ENCODE measurements around the gene MAML1.

Gene MAML1

GRCh38 chr5:179762781-179763176 lies 30.2 kb downstream of the MAML1 start:
- no peak overlapping the region for H3K4me3 ChIP-seq (ENCODE audit: control insufficient read depth, low read depth, low read length)
- TF ChIP-seq, protein P1, sequence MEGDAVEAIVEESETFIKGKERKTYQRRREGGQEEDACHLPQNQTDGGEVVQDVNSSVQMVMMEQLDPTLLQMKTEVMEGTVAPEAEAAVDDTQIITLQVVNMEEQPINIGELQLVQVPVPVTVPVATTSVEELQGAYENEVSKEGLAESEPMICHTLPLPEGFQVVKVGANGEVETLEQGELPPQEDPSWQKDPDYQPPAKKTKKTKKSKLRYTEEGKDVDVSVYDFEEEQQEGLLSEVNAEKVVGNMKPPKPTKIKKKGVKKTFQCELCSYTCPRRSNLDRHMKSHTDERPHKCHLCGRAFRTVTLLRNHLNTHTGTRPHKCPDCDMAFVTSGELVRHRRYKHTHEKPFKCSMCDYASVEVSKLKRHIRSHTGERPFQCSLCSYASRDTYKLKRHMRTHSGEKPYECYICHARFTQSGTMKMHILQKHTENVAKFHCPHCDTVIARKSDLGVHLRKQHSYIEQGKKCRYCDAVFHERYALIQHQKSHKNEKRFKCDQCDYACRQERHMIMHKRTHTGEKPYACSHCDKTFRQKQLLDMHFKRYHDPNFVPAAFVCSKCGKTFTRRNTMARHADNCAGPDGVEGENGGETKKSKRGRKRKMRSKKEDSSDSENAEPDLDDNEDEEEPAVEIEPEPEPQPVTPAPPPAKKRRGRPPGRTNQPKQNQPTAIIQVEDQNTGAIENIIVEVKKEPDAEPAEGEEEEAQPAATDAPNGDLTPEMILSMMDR (IDR thresholded peaks at IDR 0.05; ENCODE audit: control insufficient read depth, insufficient read depth, low read depth, low read length, missing control alignments) = no peak
- DNase-seq (ENCODE audit: low read depth) = no peak

- TF ChIP-seq, protein P1 (IDR thresholded peaks at IDR 0.05; ENCODE audit: control insufficient read depth, insufficient read depth, low read depth, low read length, missing control alignments) = peak; percentile 81
- no peak overlapping the region for H3K4me3 ChIP-seq (ENCODE audit: control insufficient read depth, low read depth, low read length)
- DNase-seq (ENCODE audit: low read depth) = peak; percentile 53
Observed at GRCh38 chr5:179763215-179763945, 30.8 kb downstream of the MAML1 start.

GRCh38 chr5:179764056-179764455 lies 31.4 kb downstream of the MAML1 start:
- no peak overlapping the region for H3K4me3 ChIP-seq (ENCODE audit: control insufficient read depth, low read depth, low read length)
- no peak for DNase-seq (ENCODE audit: low read depth)
- TF ChIP-seq, protein P1 (IDR thresholded peaks at IDR 0.05; ENCODE audit: control insufficient read depth, insufficient read depth, low read depth, low read length, missing control alignments) = no peak

DNA sequence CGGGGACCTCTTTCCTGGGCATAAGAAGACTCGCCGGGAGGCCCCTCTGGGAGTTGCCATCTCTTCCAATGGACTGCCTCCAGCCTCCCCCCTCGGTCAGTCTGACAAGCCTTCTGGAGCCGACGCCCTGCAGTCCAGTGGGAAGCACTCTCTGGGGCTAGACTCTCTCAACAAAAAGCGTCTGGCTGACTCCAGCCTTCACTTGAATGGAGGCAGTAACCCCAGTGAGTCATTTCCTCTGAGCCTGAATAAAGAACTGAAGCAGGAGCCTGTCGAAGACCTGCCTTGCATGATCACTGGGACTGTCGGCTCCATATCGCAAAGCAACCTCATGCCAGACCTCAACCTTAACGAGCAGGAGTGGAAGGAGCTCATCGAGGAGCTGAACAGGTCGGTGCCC lies 32.8 kb downstream of the MAML1 start:
- no peak overlapping the region for H3K4me3 ChIP-seq (ENCODE audit: control insufficient read depth, low read depth, low read length)
- TF ChIP-seq, protein P1 (IDR thresholded peaks at IDR 0.05; ENCODE audit: control insufficient read depth, insufficient read depth, low read depth, low read length, missing control alignments) = no peak
- peak; percentile 63 for DNase-seq (ENCODE audit: low read depth)

GRCh38 chr5:179766021-179766725 lies 33.6 kb downstream of the MAML1 start:
- TF ChIP-seq, protein P1 (IDR thresholded peaks at IDR 0.05; ENCODE audit: control insufficient read depth, insufficient read depth, low read depth, low read length, missing control alignments) = no peak
- no peak for DNase-seq (ENCODE audit: low read depth)
- H3K4me3 ChIP-seq (ENCODE audit: control insufficient read depth, low read depth, low read length) = no peak overlapping the region

- DNase-seq (ENCODE audit: low read depth) = no peak
- TF ChIP-seq, protein P1 (IDR thresholded peaks at IDR 0.05; ENCODE audit: control insufficient read depth, insufficient read depth, low read depth, low read length, missing control alignments) = no peak
- H3K4me3 ChIP-seq (ENCODE audit: control insufficient read depth, low read depth, low read length) = no peak overlapping the region
Observed at GRCh38 chr5:179766726-179767455, 34.3 kb downstream of the MAML1 start.
